ENCODE measurements around the gene TMTC2. TPM values are rescaled to one million over a fixed set of nuclear protein-coding genes. Genes with fewer than 3 reads are reported as not detected.

Gene TMTC2
- total and polyA plus RNA-seq, 2 donors (not counting 1 experiment from before 2014, with no cell fraction given), result 2.4 to 3.2 TPM

DNA sequence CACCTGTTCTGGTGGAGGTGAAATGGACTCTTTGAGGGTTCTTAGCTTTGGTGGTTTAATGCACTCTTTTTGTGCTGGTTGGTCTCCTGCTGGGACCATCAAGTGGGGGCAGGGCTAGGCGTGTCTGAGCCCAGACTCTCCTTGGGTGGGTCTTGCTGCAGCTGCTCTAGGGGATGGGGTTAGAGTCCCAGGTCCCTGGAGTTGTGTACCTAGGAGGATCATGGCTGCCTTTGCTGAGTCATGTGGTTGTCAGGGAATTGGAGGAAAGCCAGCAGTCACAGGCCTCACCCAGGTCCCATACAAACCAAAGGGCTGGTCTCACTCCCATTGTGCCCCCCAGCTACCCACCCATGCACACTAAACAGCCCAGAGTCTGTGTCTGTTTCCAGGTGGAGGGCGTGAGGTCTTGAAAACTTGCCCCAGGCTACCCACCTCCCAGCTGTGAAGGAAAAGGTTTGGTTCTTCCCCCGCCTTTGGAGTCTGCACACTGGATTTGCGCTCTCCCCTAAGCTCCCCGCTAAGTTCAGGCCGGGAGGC lies 387.7 kb downstream of the TMTC2 start:
- no peak overlapping the region for H3K27ac ChIP-seq (ENCODE audit: low read length in 2 of 2)
- CTCF ChIA-PET, result no interaction called here
- peaks cover 0 to 8% (median 0%) of the 10 kb centered on the region in 3 donors for H3K9me3 ChIP-seq (ENCODE audit: control extremely low read depth in 1 of 3, control insufficient read depth in 2 of 3, insufficient read depth in 1 of 3, low read length in 2 of 3)
- H3K4me3 ChIP-seq (ENCODE audit: control extremely low read depth in 1 of 5, extremely low read depth in 1 of 5, insufficient read depth in 1 of 5, low read depth in 2 of 5, low read length in 4 of 5), result no peak overlapping the region
- WGBS (ENCODE audit: insufficient coverage), result 89% methylated on average over 5 of the region's 6 CpGs
- Mint-ChIP-seq H3K27ac (no peak overlapping the region), H3K4me3 (no peak overlapping the region), H3K27me3 (no peaks in the 10 kb centered on the region), H3K4me1 (no peaks in the 10 kb centered on the region), H3K9me3 (ENCODE audit: insufficient read depth) (peaks cover under 1% of the 10 kb centered on the region)
- POLR2A ChIA-PET, result no interaction called here
- TF ChIP-seq EZH2 (IDR thresholded peaks at IDR 0.05; ENCODE audit: borderline replicate concordance, insufficient read depth, low read depth, low read length, poor library complexity, severe bottlenecking), result no peak
- TF ChIP-seq, protein P1, sequence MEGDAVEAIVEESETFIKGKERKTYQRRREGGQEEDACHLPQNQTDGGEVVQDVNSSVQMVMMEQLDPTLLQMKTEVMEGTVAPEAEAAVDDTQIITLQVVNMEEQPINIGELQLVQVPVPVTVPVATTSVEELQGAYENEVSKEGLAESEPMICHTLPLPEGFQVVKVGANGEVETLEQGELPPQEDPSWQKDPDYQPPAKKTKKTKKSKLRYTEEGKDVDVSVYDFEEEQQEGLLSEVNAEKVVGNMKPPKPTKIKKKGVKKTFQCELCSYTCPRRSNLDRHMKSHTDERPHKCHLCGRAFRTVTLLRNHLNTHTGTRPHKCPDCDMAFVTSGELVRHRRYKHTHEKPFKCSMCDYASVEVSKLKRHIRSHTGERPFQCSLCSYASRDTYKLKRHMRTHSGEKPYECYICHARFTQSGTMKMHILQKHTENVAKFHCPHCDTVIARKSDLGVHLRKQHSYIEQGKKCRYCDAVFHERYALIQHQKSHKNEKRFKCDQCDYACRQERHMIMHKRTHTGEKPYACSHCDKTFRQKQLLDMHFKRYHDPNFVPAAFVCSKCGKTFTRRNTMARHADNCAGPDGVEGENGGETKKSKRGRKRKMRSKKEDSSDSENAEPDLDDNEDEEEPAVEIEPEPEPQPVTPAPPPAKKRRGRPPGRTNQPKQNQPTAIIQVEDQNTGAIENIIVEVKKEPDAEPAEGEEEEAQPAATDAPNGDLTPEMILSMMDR (IDR thresholded peaks at IDR 0.05), result no peak
- DNase-seq (no peak), ATAC-seq (ENCODE audit: low read depth) (no peak)
- no peaks in the 10 kb centered on the region for H3K79me2 ChIP-seq (ENCODE audit: control insufficient read depth, insufficient read depth, low read length)
- H3K27me3 ChIP-seq (replicated peaks in 1 of 4; ENCODE audit: control extremely low read depth in 1 of 4, control insufficient read depth in 3 of 4, insufficient read depth in 4 of 4, low read length in 3 of 4), result no peaks in the 10 kb centered on the region
- H3K36me3 ChIP-seq (replicated peaks in 1 of 2; ENCODE audit: control extremely low read depth in 1 of 2, control insufficient read depth in 1 of 2, extremely low read depth in 1 of 2, insufficient read depth in 2 of 2, low read length in 1 of 2), result no peaks in the 10 kb centered on the region
- H3K4me2 ChIP-seq (replicated peaks; ENCODE audit: low read depth, low read length, poor library complexity, severe bottlenecking), result no peak overlapping the region
- no peaks in the 10 kb centered on the region for H3K4me1 ChIP-seq (ENCODE audit: control insufficient read depth in 2 of 2, insufficient read depth in 2 of 2, low read length in 2 of 2)
- intact Hi-C loops (cut with micrococcal nuclease), result no loop called here
- no peak overlapping the region for H3K9ac ChIP-seq (ENCODE audit: low read length)
- H2AFZ ChIP-seq (ENCODE audit: insufficient read depth, low read depth, low read length, poor library complexity, severe bottlenecking), result no peak overlapping the region
- no peaks in the 10 kb centered on the region for H4K20me1 ChIP-seq (ENCODE audit: control insufficient read depth, insufficient read depth, low read length, poor library complexity, severe bottlenecking)

DNA sequence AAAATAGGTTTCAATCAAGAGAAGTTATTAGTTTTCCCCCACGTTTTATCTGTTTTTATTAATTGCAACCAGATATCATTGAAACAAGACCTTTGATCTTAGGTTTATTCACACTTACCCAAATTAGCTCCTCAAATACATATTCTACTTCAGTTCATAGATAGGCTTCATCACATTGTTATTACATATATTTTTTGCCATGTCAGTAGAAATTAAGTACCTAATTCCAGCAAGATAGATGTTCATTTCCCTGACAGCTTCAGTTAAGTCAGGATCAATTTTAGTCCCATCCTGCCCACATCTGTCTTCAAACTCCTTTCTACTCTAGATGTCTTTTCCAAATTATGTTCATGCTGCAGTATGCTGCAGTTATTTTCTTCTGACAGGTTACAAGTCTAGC lies 388.8 kb downstream of the TMTC2 start:
- no peak for DNase-seq
- Histone ChIP-seq H2AFZ (ENCODE audit: insufficient read depth, low read depth, low read length, poor library complexity, severe bottlenecking) (no peak overlapping the region), H3K79me2 (ENCODE audit: control insufficient read depth, insufficient read depth, low read length) (no peaks in the 10 kb centered on the region), H3K4me2 (replicated peaks; ENCODE audit: low read depth, low read length, poor library complexity, severe bottlenecking) (no peak overlapping the region), H3K9me3 (ENCODE audit: control extremely low read depth in 1 of 3, control insufficient read depth in 2 of 3, insufficient read depth in 1 of 3, low read length in 2 of 3) (peaks cover 0 to 8% (median 0%) of the 10 kb centered on the region in 3 donors), H3K27ac (ENCODE audit: low read length in 2 of 2) (no peak overlapping the region), H3K4me3 (ENCODE audit: control extremely low read depth in 1 of 5, extremely low read depth in 1 of 5, insufficient read depth in 1 of 5, low read depth in 2 of 5, low read length in 4 of 5) (no peak overlapping the region), H3K36me3 (replicated peaks in 1 of 2; ENCODE audit: control extremely low read depth in 1 of 2, control insufficient read depth in 1 of 2, extremely low read depth in 1 of 2, insufficient read depth in 2 of 2, low read length in 1 of 2) (no peaks in the 10 kb centered on the region), H4K20me1 (ENCODE audit: control insufficient read depth, insufficient read depth, low read length, poor library complexity, severe bottlenecking) (no peaks in the 10 kb centered on the region), H3K27me3 (replicated peaks in 1 of 4; ENCODE audit: control extremely low read depth in 1 of 4, control insufficient read depth in 3 of 4, insufficient read depth in 4 of 4, low read length in 3 of 4) (no peaks in the 10 kb centered on the region), H3K9ac (ENCODE audit: low read length) (no peak overlapping the region), H3K4me1 (ENCODE audit: control insufficient read depth in 2 of 2, insufficient read depth in 2 of 2, low read length in 2 of 2) (no peaks in the 10 kb centered on the region)
- Mint-ChIP-seq H3K4me1 (no peaks in the 10 kb centered on the region), H3K27ac (no peak overlapping the region), H3K4me3 (no peak overlapping the region), H3K27me3 (no peaks in the 10 kb centered on the region), H3K9me3 (ENCODE audit: insufficient read depth) (no peaks in the 10 kb centered on the region)
- no peak for ATAC-seq (ENCODE audit: low read depth)
- intact Hi-C loops (cut with micrococcal nuclease), result no loop called here
- WGBS (ENCODE audit: insufficient coverage), result no CpG with 5 or more reads among the region's 1 CpG
- POLR2A ChIA-PET, result no interaction called here
- no peak for TF ChIP-seq EZH2 (IDR thresholded peaks at IDR 0.05; ENCODE audit: borderline replicate concordance, insufficient read depth, low read depth, low read length, poor library complexity, severe bottlenecking)
- TF ChIP-seq, protein P1 (IDR thresholded peaks at IDR 0.05), result no peak
- CTCF ChIA-PET, result no interaction called here

Measured in B cell (primary cell).